H9 (cell line): ENCODE data around the gene MUC4. TPM values are rescaled to one million over a fixed set of nuclear protein-coding genes. Genes with fewer than 3 reads are reported as not detected.
"Not testable (repeated sequence)": the region's sequence is repeated elsewhere in the genome, so short reads cannot be mapped to it uniquely, and the experiment has no call there.

ENCODE experiments used
- DNase-seq: peaks from one replicate; pipeline ENCODE4 v3.0.0-alpha.2; 2017
- H2AFZ ChIP-seq: one replicate; pipeline ENCODE4 v1.6.1; 2013; ENCODE audit warnings: mild to moderate bottlenecking, low read length, control low read depth, moderate library complexity
- H2AK5ac ChIP-seq: 2 replicates; pipeline ENCODE4 v1.6.1; 2013; ENCODE audit warnings: low read length, control low read depth, mixed read lengths; ENCODE audit not compliant: insufficient read length
- H2BK120ac ChIP-seq: one replicate; pipeline ENCODE4 v1.6.1; 2013; ENCODE audit warnings: low read depth, mild to moderate bottlenecking, low read length, control low read depth, inconsistent platforms; ENCODE audit not compliant: poor library complexity, severe bottlenecking
- H2BK12ac ChIP-seq: 2 replicates; pipeline ENCODE4 v1.6.1; 2013; ENCODE audit warnings: low read length, control low read depth, mixed read lengths, low read depth; ENCODE audit not compliant: insufficient read length
- H2BK15ac ChIP-seq: 2 replicates; pipeline ENCODE4 v1.6.1; 2013; ENCODE audit warnings: low read depth, low read length, control low read depth
- H2BK20ac ChIP-seq: one replicate; pipeline ENCODE4 v1.6.1; 2013; ENCODE audit warnings: low read depth, mild to moderate bottlenecking, low read length, control low read depth, inconsistent platforms; ENCODE audit not compliant: poor library complexity, severe bottlenecking
- H2BK5ac ChIP-seq: 2 replicates; pipeline ENCODE4 v1.6.1; 2013; ENCODE audit warnings: low read length, control low read depth, mixed read lengths; ENCODE audit not compliant: insufficient read length
- H3K14ac ChIP-seq: 2 replicates; pipeline ENCODE4 v1.6.1; 2013; ENCODE audit warnings: low read length, control low read depth; ENCODE audit not compliant: insufficient read depth
- H3K18ac ChIP-seq: 2 replicates; pipeline ENCODE4 v1.6.1; 2013; ENCODE audit warnings: low read depth, mild to moderate bottlenecking, mixed read lengths, low read length, control low read depth; ENCODE audit not compliant: insufficient read length
- H3K23ac ChIP-seq: 2 replicates; pipeline ENCODE4 v1.6.1; 2013; ENCODE audit warnings: low read length, control low read depth, mixed read lengths, low read depth; ENCODE audit not compliant: insufficient read length
- H3K23me2 ChIP-seq: 2 replicates; pipeline ENCODE4 v1.6.1; 2013; ENCODE audit warnings: low read depth, mild to moderate bottlenecking, mixed read lengths, low read length, control low read depth; ENCODE audit not compliant: insufficient read length, poor library complexity, severe bottlenecking
- H3K27ac ChIP-seq: 2 replicates; pipeline ENCODE4 v1.5.1; 2013; ENCODE audit warnings: low read length, control low read depth, mixed read lengths, low read depth; ENCODE audit not compliant: insufficient read length
- H3K27me3 ChIP-seq: 2 replicates; pipeline ENCODE4 v1.6.1; 2013; ENCODE audit warnings: low read length, control low read depth, inconsistent platforms; ENCODE audit not compliant: insufficient read depth
- H3K4ac ChIP-seq: 2 replicates; pipeline ENCODE4 v1.6.1; 2013; ENCODE audit warnings: low read depth, mild to moderate bottlenecking, control low read depth, inconsistent platforms, low read length, moderate library complexity
- H3K4me1 ChIP-seq: 2 replicates; pipeline ENCODE4 v1.6.1; 2013; ENCODE audit warnings: low read length, control low read depth, inconsistent platforms; ENCODE audit not compliant: insufficient read depth
- H3K4me2 ChIP-seq: 2 replicates; pipeline ENCODE4 v1.6.1; 2013; ENCODE audit warnings: low read length, control low read depth, mixed read lengths; ENCODE audit not compliant: insufficient read length, insufficient read depth
- H3K56ac ChIP-seq: 2 replicates; pipeline ENCODE4 v1.6.1; 2013; ENCODE audit warnings: low read depth, mild to moderate bottlenecking, mixed read lengths, low read length, control low read depth; ENCODE audit not compliant: insufficient read length
- H3K79me1 ChIP-seq: 2 replicates; pipeline ENCODE4 v1.6.1; 2013; ENCODE audit warnings: low read depth, mild to moderate bottlenecking, moderate library complexity, low read length, control low read depth, inconsistent platforms; ENCODE audit not compliant: insufficient read depth, poor library complexity, severe bottlenecking
- H3K79me2 ChIP-seq: 2 replicates; pipeline ENCODE4 v1.6.1; 2013; ENCODE audit warnings: low read length, control low read depth, inconsistent platforms; ENCODE audit not compliant: insufficient read depth
- H3K9ac ChIP-seq: 2 replicates; pipeline ENCODE4 v1.6.1; 2013; ENCODE audit warnings: low read length, control low read depth, mixed read lengths; ENCODE audit not compliant: insufficient read length; ENCODE audit errors: extremely low read depth
- H3K9me3 ChIP-seq: one replicate; pipeline ENCODE4 v1.6.1; 2013; ENCODE audit warnings: low read depth, low read length, inconsistent platforms; ENCODE audit not compliant: control insufficient read depth
- H3T11ph ChIP-seq: one replicate; pipeline ENCODE4 v1.6.1; 2013; ENCODE audit warnings: mild to moderate bottlenecking, low read length, control low read depth, inconsistent platforms
- H4K20me1 ChIP-seq: one replicate; pipeline ENCODE4 v1.6.1; 2013; ENCODE audit not compliant: control insufficient read depth, insufficient read length, insufficient read depth
- H4K5ac ChIP-seq: 2 replicates; pipeline ENCODE4 v1.6.1; 2013; ENCODE audit warnings: low read depth, mild to moderate bottlenecking, mixed read lengths, low read length, control low read depth; ENCODE audit not compliant: insufficient read length
- H4K8ac ChIP-seq: replicated peaks from 2 replicates; pipeline ENCODE4 v1.6.1; 2013; ENCODE audit warnings: low read length, control low read depth, mixed read lengths, low read depth; ENCODE audit not compliant: insufficient read length
- H4K91ac ChIP-seq: 2 replicates; pipeline ENCODE4 v1.6.1; 2013; ENCODE audit warnings: low read depth, mild to moderate bottlenecking, moderate library complexity, mixed read lengths, low read length, control low read depth; ENCODE audit not compliant: insufficient read length
- H3K27ac Mint-ChIP-seq, 3 experiments: 2 replicates in 2 of 3; 3 replicates in 1 of 3; pipeline ENCODE4 v1.8.0; 2020 to 2021; ENCODE audit warnings: mixed read lengths in 3 of 3, mild to moderate bottlenecking in 1 of 3, moderate library complexity in 1 of 3
- H3K27me3 Mint-ChIP-seq: 2 replicates; pipeline ENCODE4 v1.8.0; 2021; ENCODE audit warnings: low read depth, mild to moderate bottlenecking, moderate library complexity, mixed read lengths
- H3K36me3 Mint-ChIP-seq, 3 experiments: 2 replicates in 2 of 3; 3 replicates in 1 of 3; pipeline ENCODE4 v1.8.0; 2020 to 2021; ENCODE audit warnings: low read depth in 3 of 3, mixed read lengths in 3 of 3; ENCODE audit not compliant: insufficient read depth in 1 of 3
- H3K4me1 Mint-ChIP-seq, 2 experiments: 2 replicates each; pipeline ENCODE4 v1.8.0; 2020; ENCODE audit warnings: mixed read lengths in 2 of 2
- H3K4me3 Mint-ChIP-seq, 2 experiments: 2 replicates in 1 of 2; 3 replicates in 1 of 2; pipeline ENCODE4 v1.8.0; 2020 to 2021; ENCODE audit warnings: mild to moderate bottlenecking in 2 of 2, mixed read lengths in 2 of 2, moderate library complexity in 1 of 2
- H3K9me3 Mint-ChIP-seq, 2 experiments: 2 replicates in 1 of 2; 3 replicates in 1 of 2; pipeline ENCODE4 v1.8.0; 2020; ENCODE audit warnings: mild to moderate bottlenecking in 2 of 2, mixed read lengths in 2 of 2, moderate library complexity in 1 of 2
- CTCF ChIP-seq: fragments of 200-600 bp; sonication (generic); conservative IDR thresholded peaks from 3 replicates; pipeline ENCODE4 v1.8.0; 2021; ENCODE audit warnings: antibody characterized with exemption, mild to moderate bottlenecking
- WGBS: extraction: QIAGEN DNeasy Blood & Tissue Kit; methylation state at CpG from one replicate; pipeline ENCODE4 v1.1.7; 2013; ENCODE audit warnings: missing lambda C conversion rate, low lambda C conversion rate, mixed read lengths; ENCODE audit not compliant: insufficient read length; ENCODE audit errors: extremely low coverage; 5-methylcytosine and 5-hydroxymethylcytosine counted together
- total RNA-seq: library from RNA; stranded (reverse); gene quantifications from 2 replicates; pipeline ENCODE4 v1.2.1, GENCODE V29; 2021

Gene MUC4
- total RNA-seq, 1 experiment from 2014 or later: 1.2 TPM

DNA sequence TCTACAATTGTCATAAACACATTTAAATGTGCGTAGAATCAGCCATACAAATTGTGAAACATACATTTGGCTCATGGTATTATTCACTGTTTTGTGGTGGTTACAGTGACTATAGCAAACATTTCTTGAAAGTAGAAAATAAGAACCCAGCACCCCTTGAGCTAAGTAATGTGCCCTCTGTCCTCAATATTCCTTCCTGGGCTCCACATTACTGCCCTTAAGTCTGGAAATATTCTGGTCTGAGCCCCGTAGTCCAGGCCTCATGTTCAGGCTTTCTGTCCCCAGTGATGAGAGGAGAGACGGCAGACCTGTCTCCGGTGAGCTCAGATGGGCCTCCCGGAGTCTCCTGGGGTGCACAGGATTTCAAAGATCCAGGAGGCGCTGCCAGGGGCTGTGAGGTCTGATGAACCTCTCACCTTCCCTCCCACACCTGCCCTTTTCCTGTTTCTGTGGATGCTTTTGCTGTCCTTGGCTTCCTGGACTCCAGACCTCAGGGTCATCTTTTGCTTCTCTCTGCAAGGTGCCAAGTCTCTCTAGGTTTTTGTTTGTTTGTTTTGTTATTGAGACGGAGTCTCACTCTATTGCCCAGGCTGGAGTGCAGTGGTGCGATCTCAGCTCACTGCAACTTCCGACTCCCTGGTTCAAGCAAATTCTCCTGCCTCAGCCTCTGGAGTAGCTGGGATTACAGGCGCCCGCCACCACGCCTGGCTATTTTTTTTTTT, 99.8 kb downstream of the MUC4 start:
- WGBS: no CpG with 5 or more reads among the region's 12 CpGs
- no peak overlapping the region for H3K4me3 Mint-ChIP-seq
- Histone ChIP-seq H2BK5ac (no peak overlapping the region), H3K23me2 (no peaks in the 10 kb centered on the region), H2BK12ac (no peak overlapping the region), H3K18ac (no peak overlapping the region), H2BK20ac (no peak overlapping the region), H4K8ac (no peak overlapping the region), H2AK5ac (no peak overlapping the region), H4K20me1 (peaks cover 2% of the 10 kb centered on the region), H3K27me3 (no peaks in the 10 kb centered on the region), H3K9ac (no peak overlapping the region), H3K56ac (no peak overlapping the region), H3T11ph (no peak overlapping the region), H3K27ac (no peak overlapping the region), H3K4me2 (no peak overlapping the region), H4K91ac (no peak overlapping the region), H3K79me1 (no peaks in the 10 kb centered on the region), H3K14ac (no peak overlapping the region), H2BK120ac (no peak overlapping the region), H2AFZ (no peak overlapping the region), H2BK15ac (no peak overlapping the region), H3K9me3 (no peaks in the 10 kb centered on the region), H3K4ac (no peak overlapping the region), H3K79me2 (no peaks in the 10 kb centered on the region), H3K23ac (no peak overlapping the region), H3K4me1 (no peaks in the 10 kb centered on the region), H4K5ac (no peak overlapping the region)
- H3K36me3 Mint-ChIP-seq: peaks cover 0 to 11% (median 5%) of the 10 kb centered on the region in 3 experiments; a peak in 4 of 7 replicates
- no peak for DNase-seq
- no peak overlapping the region for H3K27ac Mint-ChIP-seq
- H3K9me3 Mint-ChIP-seq: peaks cover 6 to 7% of the 10 kb centered on the region in 2 experiments
- peaks cover 51% of the 10 kb centered on the region for H3K27me3 Mint-ChIP-seq
- H3K4me1 Mint-ChIP-seq: peaks cover 4% of the 10 kb centered on the region in 2 experiments; a peak in 3 of 4 replicates
- TF ChIP-seq CTCF: no peak

DNA sequence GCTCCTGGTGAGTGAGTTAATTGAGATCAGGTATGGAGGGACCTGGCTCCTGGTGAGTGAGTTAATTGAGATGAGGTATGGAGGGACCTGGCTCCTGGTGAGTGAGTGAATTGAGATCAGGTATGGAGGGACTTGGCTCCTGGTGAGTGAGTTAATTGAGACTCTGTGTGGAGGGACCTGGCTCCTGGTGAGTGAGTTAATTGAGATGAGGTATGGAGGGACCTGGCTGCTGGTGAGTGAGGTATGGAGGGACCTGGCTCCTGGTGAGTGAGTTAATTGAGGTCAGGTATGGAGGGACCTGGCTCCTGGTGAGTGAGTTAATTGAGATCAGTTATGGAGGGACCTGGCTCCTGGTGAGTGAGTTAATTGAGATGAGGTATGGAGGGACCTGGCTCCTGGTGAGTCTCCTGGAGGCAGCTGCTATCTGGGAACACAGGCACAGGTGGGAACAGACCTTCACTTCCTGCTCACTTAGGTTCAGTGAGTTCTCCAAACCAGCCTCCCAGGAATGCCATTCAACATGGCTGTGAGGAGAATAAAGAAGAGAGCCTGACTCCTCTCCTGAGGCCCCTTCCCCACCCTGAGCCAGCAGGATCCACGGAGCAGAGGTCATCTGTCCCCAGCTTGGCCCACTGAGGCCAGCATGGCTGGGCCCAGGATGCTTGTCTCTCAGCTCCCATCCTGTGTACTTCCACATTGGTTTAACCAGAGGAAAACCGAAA, 100.5 kb downstream of the MUC4 start:
- H3K9me3 Mint-ChIP-seq, H3K4ac ChIP-seq, H2BK15ac ChIP-seq, H4K5ac ChIP-seq, H2BK12ac ChIP-seq, H3K4me2 ChIP-seq, H3T11ph ChIP-seq, H3K27ac Mint-ChIP-seq, H3K4me1 Mint-ChIP-seq, H3K4me1 ChIP-seq, H3K18ac ChIP-seq, H3K9ac ChIP-seq, H3K9me3 ChIP-seq, H3K27me3 ChIP-seq, H3K14ac ChIP-seq, H3K4me3 Mint-ChIP-seq, H3K27ac ChIP-seq, H3K79me2 ChIP-seq, H2BK20ac ChIP-seq, H4K8ac ChIP-seq, H3K23ac ChIP-seq, H2AK5ac ChIP-seq, H2BK5ac ChIP-seq, DNase-seq, H4K91ac ChIP-seq, H3K23me2 ChIP-seq, H2AFZ ChIP-seq, H3K79me1 ChIP-seq, H2BK120ac ChIP-seq, H4K20me1 ChIP-seq, H3K56ac ChIP-seq: not testable (repeated sequence)
- Mint-ChIP-seq H3K27me3 (peaks cover 52% of the 10 kb centered on the region), H3K36me3 (peaks cover 0 to 11% (median 6%) of the 10 kb centered on the region in 3 experiments; a peak in 4 of 7 replicates)
- no CpG with 5 or more reads among the region's 2 CpGs for WGBS
